ENCODE measurements around the gene RAET1G. TPM values are rescaled to one million over a fixed set of nuclear protein-coding genes. Genes with fewer than 3 reads are reported as not detected.
A peak's percentile ranks its signal among the peaks of the same experiment; 100 is the strongest.

RAET1G gene
- total RNA-seq, 1 donor = 1.3 TPM

- DNase-seq (ENCODE audit: low read depth) = no peak
- TF ChIP-seq CTCF (IDR thresholded peaks at IDR 0.05; ENCODE audit: insufficient read depth, low read depth, low read length) = no peak
- no peak overlapping the region for H3K4me3 ChIP-seq (ENCODE audit: low read depth, low read length)
Measured at GRCh38 chr6:149901444-149902140, 21.3 kb downstream of the RAET1G start.

DNA sequence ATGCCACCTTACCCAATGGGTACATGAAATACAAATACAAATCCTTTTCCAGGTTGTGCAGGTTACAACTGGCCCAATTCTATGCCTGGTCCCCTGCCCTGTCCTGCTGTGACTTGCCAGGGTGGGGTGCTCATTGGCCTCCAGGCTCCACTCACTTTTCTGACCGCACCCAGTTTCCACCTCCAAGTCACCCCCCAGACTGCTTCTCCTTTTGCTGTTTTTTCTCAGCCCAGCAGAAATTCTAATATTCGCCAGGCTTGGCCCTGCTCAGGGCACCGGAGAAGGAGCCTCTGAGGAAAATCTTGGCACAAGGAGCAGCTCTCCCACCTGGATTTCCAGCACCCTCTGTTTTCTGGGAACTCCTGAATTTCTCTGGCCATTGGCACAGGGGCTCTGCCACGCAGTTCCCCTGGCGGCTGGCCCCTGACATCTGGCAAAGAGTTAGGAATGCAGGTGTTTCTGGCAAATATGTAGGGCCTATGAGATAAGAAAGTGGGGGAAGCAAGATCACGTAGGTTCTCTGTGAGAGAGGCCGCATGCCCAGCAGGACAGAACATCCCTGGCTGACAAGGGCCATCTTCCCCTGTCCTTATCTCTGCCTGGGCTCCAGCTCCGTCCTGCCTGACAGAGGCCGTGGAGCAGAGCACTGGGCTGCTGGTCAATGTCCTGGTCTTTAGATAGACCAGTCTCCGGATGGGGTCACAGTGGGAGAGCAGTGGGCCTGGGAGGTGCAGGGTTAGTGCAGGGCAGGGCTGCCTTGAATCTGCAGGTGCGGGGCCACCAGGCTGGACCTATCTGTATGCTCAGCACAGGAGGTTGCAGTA lies 22.1 kb downstream of the RAET1G start:
- no peak for DNase-seq (ENCODE audit: low read depth)
- no peak overlapping the region for H3K4me3 ChIP-seq (ENCODE audit: low read depth, low read length)
- TF ChIP-seq CTCF (IDR thresholded peaks at IDR 0.05; ENCODE audit: insufficient read depth, low read depth, low read length) = no peak

DNA sequence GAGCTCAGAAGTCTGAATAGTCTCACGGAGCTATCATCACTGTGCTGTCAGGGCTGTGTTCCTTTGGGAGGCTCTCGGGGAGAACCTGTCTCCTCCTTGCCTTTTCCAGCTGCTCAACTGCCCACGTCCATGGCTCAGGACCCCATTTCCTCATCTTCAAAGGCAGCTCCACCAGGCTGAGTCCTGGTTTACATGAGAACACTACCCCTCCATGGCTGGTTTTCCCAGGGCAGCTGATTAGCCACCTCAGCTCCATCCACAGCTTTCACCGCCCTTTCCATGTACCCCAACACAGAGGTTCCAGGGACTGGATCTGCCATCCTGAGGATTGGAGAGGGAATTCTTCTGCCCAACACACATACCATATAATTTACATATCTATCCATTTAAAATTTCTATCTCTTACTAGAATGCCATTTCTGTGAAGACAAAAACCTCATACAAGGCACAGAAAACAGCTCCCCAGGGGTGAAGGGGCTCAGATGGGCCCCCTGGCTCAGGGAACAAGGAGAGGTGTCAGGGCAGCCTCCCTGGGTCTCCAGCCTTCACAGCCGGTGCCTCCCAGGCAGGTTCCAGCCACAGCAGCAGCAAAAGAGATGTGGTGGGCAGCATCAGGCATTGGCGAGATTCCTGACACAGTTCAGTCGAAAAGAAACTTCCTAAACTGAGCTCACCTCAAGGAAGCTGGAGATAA lies 22.8 kb downstream of the RAET1G start:
- no peak for DNase-seq (ENCODE audit: low read depth)
- no peak for TF ChIP-seq CTCF (IDR thresholded peaks at IDR 0.05; ENCODE audit: insufficient read depth, low read depth, low read length)
- no peak overlapping the region for H3K4me3 ChIP-seq (ENCODE audit: low read depth, low read length)

- H3K4me3 ChIP-seq (ENCODE audit: low read depth, low read length) = no peak overlapping the region
- DNase-seq (ENCODE audit: low read depth) = no peak
- TF ChIP-seq CTCF (IDR thresholded peaks at IDR 0.05; ENCODE audit: insufficient read depth, low read depth, low read length) = no peak
Measured at GRCh38 chr6:149899486-149899885, 23.4 kb downstream of the RAET1G start.

- no peak overlapping the region for H3K4me3 ChIP-seq (ENCODE audit: low read depth, low read length)
- no peak for TF ChIP-seq CTCF (IDR thresholded peaks at IDR 0.05; ENCODE audit: insufficient read depth, low read depth, low read length)
- DNase-seq (ENCODE audit: low read depth) = no peak
Measured at GRCh38 chr6:149898966-149899365, 24.0 kb downstream of the RAET1G start.

DNA sequence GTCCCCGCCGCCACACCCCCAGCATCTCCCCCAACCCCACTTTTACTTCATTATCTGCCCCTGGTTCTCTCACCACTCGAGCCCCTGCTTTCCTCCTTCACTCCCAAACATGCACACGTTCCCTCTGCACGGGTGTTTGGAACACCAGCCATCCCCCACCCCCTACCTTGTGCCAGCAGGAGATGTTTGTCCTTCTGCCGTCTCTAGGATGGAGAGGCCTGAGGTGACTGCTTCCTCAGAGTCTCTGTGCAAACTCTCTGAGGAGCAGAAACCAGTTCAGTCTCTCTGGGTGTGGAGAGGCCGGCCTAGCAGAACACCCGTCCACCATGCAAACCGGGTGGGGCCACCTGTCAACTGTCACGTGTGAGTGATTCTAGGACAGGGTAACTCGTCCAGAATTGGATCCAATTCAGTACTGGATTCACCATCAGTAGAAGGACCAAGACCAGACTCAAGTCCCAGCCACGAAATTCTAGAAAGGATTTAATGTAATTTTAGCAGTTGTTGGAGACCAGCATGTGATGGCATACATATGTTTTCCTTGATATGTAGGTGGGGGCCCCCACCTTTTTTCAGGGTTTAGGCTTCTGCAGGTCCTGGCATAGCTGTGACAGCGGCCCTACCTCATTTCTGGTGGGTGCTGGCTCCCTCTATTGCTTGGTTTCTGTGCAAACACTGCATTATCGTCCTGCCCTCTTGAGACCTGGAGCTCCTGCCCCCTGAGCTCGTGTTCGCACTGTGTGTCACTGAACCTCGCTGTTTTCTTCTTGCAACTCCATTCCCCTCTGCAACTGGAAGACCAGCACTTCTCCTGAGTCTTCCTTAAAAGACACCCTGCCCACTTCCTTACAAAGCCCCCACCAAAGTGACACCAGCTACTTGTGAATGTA lies 24.8 kb downstream of the RAET1G start, which contains the start of gene RAET1E:
Gene RAET1E, minus strand, starts transcription at position 259 of the 890 bp plus-strand sequence. CDS start 7,212 bp downstream, outside the sequence.
- no peak for TF ChIP-seq CTCF (IDR thresholded peaks at IDR 0.05; ENCODE audit: insufficient read depth, low read depth, low read length)
- DNase-seq (ENCODE audit: low read depth) = no peak
- H3K4me3 ChIP-seq (ENCODE audit: low read depth, low read length) = peak within 1 kb of the TSS; percentile 29

Data from fibroblast of villous mesenchyme (primary cell).